ENCODE results near the gene AADAC.

GRCh38 chr3:151804267-151804666 is 9.6 kb upstream of the AADAC start:
- TF ChIP-seq, protein P1, sequence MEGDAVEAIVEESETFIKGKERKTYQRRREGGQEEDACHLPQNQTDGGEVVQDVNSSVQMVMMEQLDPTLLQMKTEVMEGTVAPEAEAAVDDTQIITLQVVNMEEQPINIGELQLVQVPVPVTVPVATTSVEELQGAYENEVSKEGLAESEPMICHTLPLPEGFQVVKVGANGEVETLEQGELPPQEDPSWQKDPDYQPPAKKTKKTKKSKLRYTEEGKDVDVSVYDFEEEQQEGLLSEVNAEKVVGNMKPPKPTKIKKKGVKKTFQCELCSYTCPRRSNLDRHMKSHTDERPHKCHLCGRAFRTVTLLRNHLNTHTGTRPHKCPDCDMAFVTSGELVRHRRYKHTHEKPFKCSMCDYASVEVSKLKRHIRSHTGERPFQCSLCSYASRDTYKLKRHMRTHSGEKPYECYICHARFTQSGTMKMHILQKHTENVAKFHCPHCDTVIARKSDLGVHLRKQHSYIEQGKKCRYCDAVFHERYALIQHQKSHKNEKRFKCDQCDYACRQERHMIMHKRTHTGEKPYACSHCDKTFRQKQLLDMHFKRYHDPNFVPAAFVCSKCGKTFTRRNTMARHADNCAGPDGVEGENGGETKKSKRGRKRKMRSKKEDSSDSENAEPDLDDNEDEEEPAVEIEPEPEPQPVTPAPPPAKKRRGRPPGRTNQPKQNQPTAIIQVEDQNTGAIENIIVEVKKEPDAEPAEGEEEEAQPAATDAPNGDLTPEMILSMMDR (conservative IDR thresholded peaks at IDR 0.05; ENCODE audit: low read depth, low read length), result no peak
- TF ChIP-seq EZH2 (IDR thresholded peaks at IDR 0.05; ENCODE audit: borderline replicate concordance, low read depth, low read length, poor library complexity, severe bottlenecking), result no peak
